GM20431 (cell line): ENCODE data around the gene OSBP.
"Not testable (repeated sequence)": the region's sequence is repeated elsewhere in the genome, so short reads cannot be mapped to it uniquely, and the experiment has no call there.

ENCODE experiments used
- in situ Hi-C: fragments of 300-500 bp; cut with MseI, MboI; formaldehyde crosslinking; loops from one replicate; pipeline ENCODE4 v1.15.0; 2020; ENCODE audit warnings: low sequenced_read_pairs; ENCODE audit not compliant: unreplicated experiment

OSBP gene

GRCh38 chr11:59615637-59616395, at the start of gene OSBP:
Gene OSBP (minus strand): TSS chr11:59615774. CDS start chr11:59615664, 110 bp downstream.
- in situ Hi-C loops = no loop called here

GRCh38 chr11:59660621-59661020, 45.0 kb upstream of the OSBP start:
- in situ Hi-C loops = no loop called here

GRCh38 chr11:59659981-59660380, 44.4 kb upstream of the OSBP start:
- in situ Hi-C loops = no loop called here

- in situ Hi-C loops = no loop called here
These were observed 42.5 kb upstream of the OSBP start for GRCh38 chr11:59658036-59658435.

- in situ Hi-C loops = no loop called here
These were observed 39.3 kb upstream of the OSBP start for GRCh38 chr11:59654893-59655292.

GRCh38 chr11:59647245-59647980, 31.8 kb upstream of the OSBP start:
- in situ Hi-C loops = no loop called here

- in situ Hi-C loops = no loop called here
These were observed 29.0 kb upstream of the OSBP start for GRCh38 chr11:59644528-59644927.

- in situ Hi-C loops = no loop called here
These were observed 27.8 kb upstream of the OSBP start for GRCh38 chr11:59643390-59643789.

- in situ Hi-C loops = no loop called here
These were observed 25.6 kb upstream of the OSBP start for GRCh38 chr11:59641156-59641555.

GRCh38 chr11:59630493-59630892, 14.9 kb upstream of the OSBP start:
- in situ Hi-C loops = no loop called here

GRCh38 chr11:59629996-59630395, 14.4 kb upstream of the OSBP start:
- in situ Hi-C loops = no loop called here

- in situ Hi-C loops = not testable (repeated sequence)
These were observed 11.4 kb upstream of the OSBP start for GRCh38 chr11:59626969-59627368.

- in situ Hi-C loops = no loop called here
These were observed 10.1 kb upstream of the OSBP start for GRCh38 chr11:59625703-59626102.

- in situ Hi-C loops = no loop called here
These were observed 2.3 kb upstream of the OSBP start for GRCh38 chr11:59617876-59618275.

GRCh38 chr11:59616396-59616982, 915 bp upstream of the OSBP start:
- in situ Hi-C loops = no loop called here

GRCh38 chr11:59615120-59615636, 396 bp downstream of the OSBP start:
- in situ Hi-C loops = no loop called here

GRCh38 chr11:59614277-59615119, 1.1 kb downstream of the OSBP start:
- in situ Hi-C loops = no loop called here

- in situ Hi-C loops = no loop called here
These were observed 3.7 kb downstream of the OSBP start for GRCh38 chr11:59611570-59612565.

- in situ Hi-C loops = no loop called here
These were observed 5.3 kb downstream of the OSBP start for GRCh38 chr11:59610289-59610688.
